NCI-H1417 (cell line): ENCODE measurements around the gene NSMF.
A peak's percentile ranks its signal among the peaks of the same experiment; 100 is the strongest.

Experiments
- DNase-seq, 3 experiments: peaks; one replicate each; lab custom pipeline; 2025; lab: John Stamatoyannopoulos, UW

NSMF gene

GRCh38 chr9:137459152-137459600 is at the start of gene NSMF:
NSMF (minus strand) TSS chr9:137459334; CDS start chr9:137459102, 232 bp downstream.
- DNase-seq = peak; percentile 84 to 94 (median 93)

GRCh38 chr9:137506702-137507171 is 47.6 kb upstream of the NSMF start:
- no peak for DNase-seq

GRCh38 chr9:137506274-137506673 is 47.1 kb upstream of the NSMF start:
- no peak for DNase-seq

GRCh38 chr9:137505421-137506140 is 46.4 kb upstream of the NSMF start:
- DNase-seq = no peak

- DNase-seq = peak in 1 of 3 experiments; percentile 14
Measured at GRCh38 chr9:137504432-137504777, 45.3 kb upstream of the NSMF start.

- no peak for DNase-seq
Measured at GRCh38 chr9:137502008-137502911, 43.1 kb upstream of the NSMF start.

GRCh38 chr9:137501457-137501856 is 42.3 kb upstream of the NSMF start:
- no peak for DNase-seq

- DNase-seq = no peak
Measured at GRCh38 chr9:137500666-137501397, 41.7 kb upstream of the NSMF start.

- DNase-seq = no peak
Measured at GRCh38 chr9:137499858-137500661, 40.9 kb upstream of the NSMF start.

GRCh38 chr9:137499416-137499815 is 40.3 kb upstream of the NSMF start:
- DNase-seq = no peak

- DNase-seq = no peak
Measured at GRCh38 chr9:137498720-137499150, 39.6 kb upstream of the NSMF start.

GRCh38 chr9:137497921-137498719 is 39.0 kb upstream of the NSMF start:
- no peak for DNase-seq

GRCh38 chr9:137496601-137497375 is 37.7 kb upstream of the NSMF start:
- no peak for DNase-seq

GRCh38 chr9:137494550-137495351 is 35.6 kb upstream of the NSMF start:
- DNase-seq = no peak

GRCh38 chr9:137494104-137494544 is 35.0 kb upstream of the NSMF start:
- no peak for DNase-seq

GRCh38 chr9:137493364-137494103 is 34.4 kb upstream of the NSMF start:
- no peak for DNase-seq

GRCh38 chr9:137492464-137493363 is 33.6 kb upstream of the NSMF start:
- DNase-seq = no peak
